ENCODE results near the gene VPS9D1.
A peak's percentile ranks its signal among the peaks of the same experiment; 100 is the strongest.

VPS9D1 gene

GRCh38 chr16:89716493-89716892, 4.2 kb downstream of the VPS9D1 start:
- Histone ChIP-seq H3K4me3 (ENCODE audit: low read depth in 1 of 2, low read length in 1 of 2) (no peak overlapping the region), H3K4me1 (ENCODE audit: control insufficient read depth in 1 of 2, insufficient read depth in 1 of 2, low read depth in 1 of 2, low read length in 1 of 2) (peaks cover 27 to 39% of the 10 kb centered on the region in 2 experiments), H3K27me3 (peaks cover 20% of the 10 kb centered on the region), H3K36me3 (peaks cover 4% of the 10 kb centered on the region), H3K9me3 (no peaks in the 10 kb centered on the region), H3K27ac (no peak overlapping the region)
- TF ChIP-seq CTCF (IDR thresholded peaks at IDR 0.05), result no peak

- peaks cover 22% of the 10 kb centered on the region for H3K27me3 ChIP-seq
- H3K4me1 ChIP-seq (ENCODE audit: control insufficient read depth in 1 of 2, insufficient read depth in 1 of 2, low read depth in 1 of 2, low read length in 1 of 2), result peaks cover 0 to 13% of the 10 kb centered on the region in 2 experiments
- H3K27ac ChIP-seq, result no peak overlapping the region
- no peak for TF ChIP-seq CTCF (IDR thresholded peaks at IDR 0.05)
- no peak overlapping the region for H3K4me3 ChIP-seq (ENCODE audit: low read depth in 1 of 2, low read length in 1 of 2)
- no peaks in the 10 kb centered on the region for H3K9me3 ChIP-seq
- peaks cover 42% of the 10 kb centered on the region for H3K36me3 ChIP-seq
Measured at GRCh38 chr16:89712274-89712781, 8.4 kb downstream of the VPS9D1 start.

DNA sequence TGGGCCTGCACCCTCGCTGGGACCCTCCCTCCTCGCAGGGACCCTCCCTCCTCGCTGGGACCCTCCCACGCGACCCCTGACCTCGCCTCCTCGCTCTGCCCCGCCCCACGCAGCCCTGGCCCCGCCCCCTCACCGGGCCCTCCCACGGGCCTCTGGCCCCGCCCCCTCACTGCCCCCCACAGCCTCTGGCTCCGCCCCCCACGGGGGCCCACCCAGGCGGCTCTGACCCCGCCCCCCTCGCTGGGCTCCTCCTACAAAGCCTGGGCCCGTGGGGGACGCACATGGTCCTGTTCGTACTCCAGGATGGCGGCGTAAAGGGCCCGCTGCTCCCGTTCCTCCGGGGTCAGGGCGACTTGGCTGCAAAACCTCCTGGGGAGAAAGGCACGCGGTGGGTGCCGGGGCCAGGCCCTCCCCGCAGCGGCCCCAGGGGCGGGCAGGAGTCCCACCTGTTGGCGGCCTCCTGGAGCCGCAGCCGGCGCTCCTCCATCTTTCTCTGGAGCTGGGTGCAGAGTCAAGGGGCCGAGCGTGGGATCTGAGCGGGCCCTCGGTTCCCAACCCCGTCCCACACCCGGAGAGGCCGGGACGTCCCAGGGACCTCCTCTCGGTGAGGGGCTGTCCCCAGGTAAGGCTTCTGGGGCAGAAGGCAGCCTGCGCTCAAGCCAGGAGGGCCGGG, 9.0 kb downstream of the VPS9D1 start:
- Histone ChIP-seq H3K4me3 (ENCODE audit: low read depth in 1 of 2, low read length in 1 of 2) (no peak overlapping the region), H3K36me3 (peaks cover 45% of the 10 kb centered on the region), H3K9me3 (no peaks in the 10 kb centered on the region), H3K27ac (peak overlapping the region; percentile 25), H3K27me3 (peaks cover 22% of the 10 kb centered on the region), H3K4me1 (ENCODE audit: control insufficient read depth in 1 of 2, insufficient read depth in 1 of 2, low read depth in 1 of 2, low read length in 1 of 2) (peaks cover 0 to 13% of the 10 kb centered on the region in 2 experiments)
- TF ChIP-seq CTCF (IDR thresholded peaks at IDR 0.05), result no peak

DNA sequence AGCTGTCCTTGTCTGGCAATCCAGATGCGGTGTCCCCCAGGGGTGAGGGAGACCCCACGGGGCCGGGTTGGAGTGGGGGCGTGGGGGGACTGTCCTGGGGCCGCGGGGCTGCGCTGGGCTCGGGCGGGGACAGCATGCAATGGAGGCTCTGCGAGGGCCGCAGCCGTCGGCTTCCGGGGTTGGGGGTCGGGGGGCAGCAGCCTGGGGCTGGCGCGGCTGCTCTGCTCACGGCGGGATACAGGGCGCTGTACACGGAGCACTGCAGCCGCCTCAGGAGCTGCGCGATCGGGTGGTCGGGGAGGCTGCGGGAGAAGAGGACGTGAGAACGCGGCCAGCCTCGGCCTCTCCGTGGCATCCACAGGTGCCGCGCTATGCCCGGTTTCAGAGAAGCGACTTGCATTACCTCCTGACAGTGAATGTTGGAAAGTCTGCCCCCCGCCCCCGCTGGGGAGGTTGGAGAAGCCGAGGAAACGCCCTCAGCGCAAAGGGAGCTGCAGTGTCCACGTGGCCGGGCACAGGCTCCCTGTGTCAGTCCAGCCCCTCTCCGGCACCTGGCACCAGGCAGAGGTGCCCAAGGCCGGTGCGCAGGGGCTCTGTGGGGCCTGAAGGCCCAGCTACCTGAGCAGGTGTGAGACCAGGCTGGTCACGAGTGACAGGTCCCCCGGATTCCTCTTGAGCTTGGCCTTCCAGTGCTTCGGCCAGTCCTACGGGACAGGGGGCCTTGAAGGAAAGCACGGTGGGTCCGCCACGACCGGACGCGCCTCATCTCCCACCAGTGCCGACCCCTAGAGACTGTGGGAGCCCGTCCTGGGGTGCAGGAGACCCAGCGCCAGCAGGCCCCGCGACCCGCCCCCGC, 9.8 kb downstream of the VPS9D1 start:
- Histone ChIP-seq H3K4me1 (ENCODE audit: control insufficient read depth in 1 of 2, insufficient read depth in 1 of 2, low read depth in 1 of 2, low read length in 1 of 2) (peaks cover 4 to 20% of the 10 kb centered on the region in 2 experiments), H3K27me3 (peaks cover 22% of the 10 kb centered on the region), H3K27ac (no peak overlapping the region), H3K9me3 (no peaks in the 10 kb centered on the region), H3K36me3 (peaks cover 41% of the 10 kb centered on the region), H3K4me3 (ENCODE audit: low read depth in 1 of 2, low read length in 1 of 2) (no peak overlapping the region)
- no peak for TF ChIP-seq CTCF (IDR thresholded peaks at IDR 0.05)

DNA sequence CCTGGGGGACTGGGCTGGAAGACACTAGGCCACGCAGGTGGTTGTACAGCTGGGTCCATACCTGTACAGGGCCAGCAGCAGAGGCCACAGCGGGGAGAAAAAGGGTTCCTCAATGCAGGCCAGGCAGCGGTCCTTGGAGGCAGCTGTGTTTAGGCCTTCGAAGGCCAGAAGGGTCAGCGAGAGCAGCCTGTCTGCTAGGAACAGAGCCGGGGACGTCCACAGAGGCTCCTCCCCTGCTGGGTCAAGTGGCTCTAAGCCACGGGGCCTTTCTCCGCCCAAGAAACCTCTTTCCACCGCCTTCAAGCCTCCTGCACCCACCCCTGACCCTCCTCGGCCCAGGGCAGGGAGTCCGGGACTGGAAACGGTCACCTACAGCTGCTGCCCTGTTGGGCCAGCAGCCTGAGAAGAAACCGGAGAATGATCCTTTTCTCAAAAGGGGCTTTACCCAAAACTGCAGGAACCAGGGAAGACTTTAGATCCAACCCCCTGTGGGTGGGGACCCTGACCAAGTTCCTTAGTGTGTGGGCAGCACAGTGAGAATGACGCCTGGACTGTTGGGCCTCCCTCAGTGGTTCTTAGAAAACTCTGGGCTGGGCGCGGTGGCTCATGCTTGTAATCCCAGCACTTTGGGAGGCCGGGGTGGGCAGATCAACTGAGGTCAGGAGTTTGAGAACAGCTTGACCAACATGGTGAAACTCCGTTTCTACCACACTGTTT, 10.8 kb downstream of the VPS9D1 start:
- Histone ChIP-seq H3K4me3 (ENCODE audit: low read depth in 1 of 2, low read length in 1 of 2) (no peak overlapping the region), H3K27me3 (peaks cover 22% of the 10 kb centered on the region), H3K9me3 (no peaks in the 10 kb centered on the region), H3K4me1 (ENCODE audit: control insufficient read depth in 1 of 2, insufficient read depth in 1 of 2, low read depth in 1 of 2, low read length in 1 of 2) (peaks cover 5 to 24% of the 10 kb centered on the region in 2 experiments), H3K36me3 (peaks cover 41% of the 10 kb centered on the region), H3K27ac (no peak overlapping the region)
- TF ChIP-seq CTCF (IDR thresholded peaks at IDR 0.05), result no peak

Data from neutrophil (primary cell).